Panc1 (cell line): ENCODE measurements around the gene NSMCE1.

ENCODE experiments used
- POLR2AphosphoS5 ChIP-seq: IDR thresholded peaks from 2 replicates; pipeline ENCODE4 v1.6.1; 2012; ENCODE audit warnings: mild to moderate bottlenecking, low read depth, low read length, moderate library complexity
- SIN3A ChIP-seq: IDR thresholded peaks from 2 replicates; pipeline ENCODE4 v1.6.1; 2012; ENCODE audit warnings: low read depth, mild to moderate bottlenecking, low read length, moderate library complexity, borderline replicate concordance; ENCODE audit not compliant: insufficient read depth
- TCF7L2 ChIP-seq: IDR thresholded peaks from 2 replicates; pipeline ENCODE4 v1.6.1; 2011; ENCODE audit warnings: mild to moderate bottlenecking, low read depth, low read length, inconsistent platforms
- TF ChIP-seq, protein P1 (sequence below): fragments of 450-650 bp; IDR thresholded peaks from 2 replicates; pipeline ENCODE4 v1.5.1; 2017; ENCODE audit warnings: mild to moderate bottlenecking
- TF ChIP-seq, protein P2 (sequence below), 2 experiments: IDR thresholded peaks; 2 replicates each; pipeline ENCODE4 v1.6.1; 2011 to 2012; ENCODE audit warnings: low read depth in 2 of 2, control low read depth in 1 of 2, low read length in 1 of 2, mild to moderate bottlenecking in 1 of 2, moderate library complexity in 1 of 2; ENCODE audit not compliant: insufficient read depth in 1 of 2

- TF ChIP-seq, protein P1, sequence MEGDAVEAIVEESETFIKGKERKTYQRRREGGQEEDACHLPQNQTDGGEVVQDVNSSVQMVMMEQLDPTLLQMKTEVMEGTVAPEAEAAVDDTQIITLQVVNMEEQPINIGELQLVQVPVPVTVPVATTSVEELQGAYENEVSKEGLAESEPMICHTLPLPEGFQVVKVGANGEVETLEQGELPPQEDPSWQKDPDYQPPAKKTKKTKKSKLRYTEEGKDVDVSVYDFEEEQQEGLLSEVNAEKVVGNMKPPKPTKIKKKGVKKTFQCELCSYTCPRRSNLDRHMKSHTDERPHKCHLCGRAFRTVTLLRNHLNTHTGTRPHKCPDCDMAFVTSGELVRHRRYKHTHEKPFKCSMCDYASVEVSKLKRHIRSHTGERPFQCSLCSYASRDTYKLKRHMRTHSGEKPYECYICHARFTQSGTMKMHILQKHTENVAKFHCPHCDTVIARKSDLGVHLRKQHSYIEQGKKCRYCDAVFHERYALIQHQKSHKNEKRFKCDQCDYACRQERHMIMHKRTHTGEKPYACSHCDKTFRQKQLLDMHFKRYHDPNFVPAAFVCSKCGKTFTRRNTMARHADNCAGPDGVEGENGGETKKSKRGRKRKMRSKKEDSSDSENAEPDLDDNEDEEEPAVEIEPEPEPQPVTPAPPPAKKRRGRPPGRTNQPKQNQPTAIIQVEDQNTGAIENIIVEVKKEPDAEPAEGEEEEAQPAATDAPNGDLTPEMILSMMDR = no peak
- TF ChIP-seq POLR2AphosphoS5 (no peak), SIN3A (no peak), TCF7L2 (no peak)
- TF ChIP-seq, protein P2, sequence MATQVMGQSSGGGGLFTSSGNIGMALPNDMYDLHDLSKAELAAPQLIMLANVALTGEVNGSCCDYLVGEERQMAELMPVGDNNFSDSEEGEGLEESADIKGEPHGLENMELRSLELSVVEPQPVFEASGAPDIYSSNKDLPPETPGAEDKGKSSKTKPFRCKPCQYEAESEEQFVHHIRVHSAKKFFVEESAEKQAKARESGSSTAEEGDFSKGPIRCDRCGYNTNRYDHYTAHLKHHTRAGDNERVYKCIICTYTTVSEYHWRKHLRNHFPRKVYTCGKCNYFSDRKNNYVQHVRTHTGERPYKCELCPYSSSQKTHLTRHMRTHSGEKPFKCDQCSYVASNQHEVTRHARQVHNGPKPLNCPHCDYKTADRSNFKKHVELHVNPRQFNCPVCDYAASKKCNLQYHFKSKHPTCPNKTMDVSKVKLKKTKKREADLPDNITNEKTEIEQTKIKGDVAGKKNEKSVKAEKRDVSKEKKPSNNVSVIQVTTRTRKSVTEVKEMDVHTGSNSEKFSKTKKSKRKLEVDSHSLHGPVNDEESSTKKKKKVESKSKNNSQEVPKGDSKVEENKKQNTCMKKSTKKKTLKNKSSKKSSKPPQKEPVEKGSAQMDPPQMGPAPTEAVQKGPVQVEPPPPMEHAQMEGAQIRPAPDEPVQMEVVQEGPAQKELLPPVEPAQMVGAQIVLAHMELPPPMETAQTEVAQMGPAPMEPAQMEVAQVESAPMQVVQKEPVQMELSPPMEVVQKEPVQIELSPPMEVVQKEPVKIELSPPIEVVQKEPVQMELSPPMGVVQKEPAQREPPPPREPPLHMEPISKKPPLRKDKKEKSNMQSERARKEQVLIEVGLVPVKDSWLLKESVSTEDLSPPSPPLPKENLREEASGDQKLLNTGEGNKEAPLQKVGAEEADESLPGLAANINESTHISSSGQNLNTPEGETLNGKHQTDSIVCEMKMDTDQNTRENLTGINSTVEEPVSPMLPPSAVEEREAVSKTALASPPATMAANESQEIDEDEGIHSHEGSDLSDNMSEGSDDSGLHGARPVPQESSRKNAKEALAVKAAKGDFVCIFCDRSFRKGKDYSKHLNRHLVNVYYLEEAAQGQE (IDR thresholded peaks at IDR 0.05; ENCODE audit: insufficient read depth in 1 of 2, low read depth in 2 of 2, low read length in 1 of 2) = no peak
Measured at GRCh38 chr16:27219161-27219560, 49.4 kb downstream of the NSMCE1 start.
